RWPE2 (cell line): Measurements from ENCODE around the gene HPS1.

ENCODE experiments used
- ATAC-seq: fragments of 200-7000 bp; cut with Tn5 transposase; 3 replicates; pipeline ENCODE4 v1.9.1; 2021; ENCODE audit warnings: low read depth
- DNase-seq: peaks from one replicate; pipeline ENCODE4 v3.0.0-alpha.2; 2020; ENCODE audit warnings: low spot score
- H3K27ac ChIP-seq: fragments of 450-650 bp; 2 replicates; pipeline ENCODE4 v1.5.1; 2017; ENCODE audit warnings: mild to moderate bottlenecking; ENCODE audit not compliant: poor library complexity, severe bottlenecking
- H3K27me3 ChIP-seq: fragments of 250-450 bp; sonication (Bioruptor Pico); 2 replicates; pipeline ENCODE4 v1.5.1; 2021; ENCODE audit warnings: mild to moderate bottlenecking, moderate library complexity; ENCODE audit not compliant: insufficient read depth, poor library complexity, severe bottlenecking
- H3K36me3 ChIP-seq: fragments of 250-450 bp; sonication (Bioruptor Pico); 2 replicates; pipeline ENCODE4 v1.5.1; 2020; ENCODE audit warnings: low read depth, mild to moderate bottlenecking, moderate library complexity
- H3K4me1 ChIP-seq: fragments of 250-450 bp; sonication (Bioruptor Pico); 2 replicates; pipeline ENCODE4 v1.5.1; 2021; ENCODE audit warnings: mild to moderate bottlenecking, moderate library complexity; ENCODE audit not compliant: insufficient read depth, poor library complexity, severe bottlenecking
- H3K4me3 ChIP-seq: fragments of 250-450 bp; sonication (Bioruptor Pico); 2 replicates; pipeline ENCODE4 v1.5.1; 2021; ENCODE audit warnings: mild to moderate bottlenecking, moderate library complexity; ENCODE audit not compliant: severe bottlenecking
- H3K9me3 ChIP-seq: fragments of 250-450 bp; sonication (Bioruptor Pico); 2 replicates; pipeline ENCODE4 v1.5.1; 2021; ENCODE audit warnings: mild to moderate bottlenecking, moderate library complexity; ENCODE audit not compliant: severe bottlenecking
- CTCF ChIP-seq: fragments of 450-650 bp; IDR thresholded peaks from one replicate; pipeline ENCODE4 v1.5.1; 2017; ENCODE audit warnings: mild to moderate bottlenecking, moderate library complexity; ENCODE audit not compliant: poor library complexity, severe bottlenecking

HPS1 gene

GRCh38 chr10:98481404-98481945 lies 34.7 kb upstream of the HPS1 start:
- TF ChIP-seq CTCF: no peak

GRCh38 chr10:98478430-98479222 lies 31.9 kb upstream of the HPS1 start:
- H3K4me3 ChIP-seq: no peak overlapping the region
- no peak for TF ChIP-seq CTCF
- H3K27ac ChIP-seq: no peak overlapping the region
- H3K9me3 ChIP-seq: no peaks in the 10 kb centered on the region
- no peak for DNase-seq
- H3K27me3 ChIP-seq: no peaks in the 10 kb centered on the region
- 0 out of 3 replicates have a peak, but pooled peaks have one; percentile 19 for ATAC-seq
- H3K4me1 ChIP-seq: no peaks in the 10 kb centered on the region
- no peaks in the 10 kb centered on the region for H3K36me3 ChIP-seq

More at GRCh38 chr10:98481404-98481945, 34.7 kb upstream of the HPS1 start:
- H3K4me3 ChIP-seq: no peak overlapping the region
- H3K36me3 ChIP-seq: no peaks in the 10 kb centered on the region
- no peak for DNase-seq
- no peaks in the 10 kb centered on the region for H3K4me1 ChIP-seq
- H3K9me3 ChIP-seq: no peaks in the 10 kb centered on the region
- H3K27ac ChIP-seq: no peak overlapping the region
- no peaks in the 10 kb centered on the region for H3K27me3 ChIP-seq
- ATAC-seq: no peak

DNA sequence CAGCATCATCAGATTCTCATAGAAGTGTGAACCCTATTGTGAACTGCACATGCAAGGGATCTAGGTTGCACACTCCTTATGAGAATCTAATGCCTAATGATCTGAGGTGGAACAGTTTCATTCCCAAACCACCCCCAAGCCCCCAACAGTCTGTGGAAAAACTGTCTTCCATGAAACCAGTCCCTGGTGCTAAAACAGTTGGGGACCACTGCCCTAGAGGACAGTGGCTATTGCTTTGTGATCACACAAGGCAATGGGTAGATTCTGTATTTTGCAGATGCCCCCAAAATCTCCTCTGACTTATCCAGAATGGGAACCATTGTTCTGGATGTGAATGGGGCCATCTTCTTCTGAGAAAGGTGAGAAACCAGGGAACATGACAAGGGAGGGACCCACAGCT lies 31.1 kb upstream of the HPS1 start:
- DNase-seq: no peak

DNA sequence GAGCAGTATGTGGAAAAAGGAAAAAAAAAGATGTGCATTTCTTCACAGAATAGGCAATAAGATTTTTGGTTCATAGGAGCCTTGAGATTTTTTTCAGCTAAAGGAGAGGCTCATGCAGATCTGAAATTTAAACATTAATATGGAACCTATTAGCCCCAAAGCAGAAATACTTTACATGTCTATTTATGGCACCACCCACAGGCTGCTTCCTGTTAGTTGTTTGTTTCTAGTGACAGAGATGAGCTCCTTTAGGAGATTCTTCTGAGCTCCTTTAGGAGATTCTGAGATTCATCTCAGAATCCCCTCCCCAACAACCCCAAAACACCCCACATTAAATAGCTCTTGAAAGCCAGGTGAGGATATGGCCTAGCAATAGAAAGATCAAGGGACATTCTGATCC lies 27.9 kb upstream of the HPS1 start:
- H3K27ac ChIP-seq: no peak overlapping the region
- H3K4me1 ChIP-seq: no peaks in the 10 kb centered on the region
- H3K9me3 ChIP-seq: no peaks in the 10 kb centered on the region
- TF ChIP-seq CTCF: no peak
- H3K36me3 ChIP-seq: no peaks in the 10 kb centered on the region
- no peak overlapping the region for H3K4me3 ChIP-seq
- DNase-seq (no peak), ATAC-seq (no peak)
- no peaks in the 10 kb centered on the region for H3K27me3 ChIP-seq

More for the DNA sequence above, 31.1 kb upstream of the HPS1 start:
- Histone ChIP-seq H3K4me3 (no peak overlapping the region), H3K9me3 (no peaks in the 10 kb centered on the region), H3K27me3 (no peaks in the 10 kb centered on the region), H3K36me3 (no peaks in the 10 kb centered on the region), H3K4me1 (no peaks in the 10 kb centered on the region), H3K27ac (no peak overlapping the region)
- no peak for TF ChIP-seq CTCF
- ATAC-seq: no peak

- ATAC-seq: no peak
- no peaks in the 10 kb centered on the region for H3K9me3 ChIP-seq
- no peak overlapping the region for H3K27ac ChIP-seq
- no peak overlapping the region for H3K4me3 ChIP-seq
- no peak for TF ChIP-seq CTCF
- H3K36me3 ChIP-seq: no peaks in the 10 kb centered on the region
- no peak for DNase-seq
- H3K27me3 ChIP-seq: peaks cover 4% of the 10 kb centered on the region
- no peaks in the 10 kb centered on the region for H3K4me1 ChIP-seq
Observed at GRCh38 chr10:98472196-98472595, 25.5 kb upstream of the HPS1 start.
